Activated CD4-positive, alpha-beta T cell treated with anti-CD3 and anti-CD28 coated beads for 4 hours (primary cell): ENCODE data around the gene TNP2.

Source experiments
- DNase-seq, 2 donors: peaks; one replicate each; pipeline ENCODE4 v3.0.0-alpha.2; 2020

The TNP2 gene

GRCh38 chr16:11255737-11256660, 13.1 kb downstream of the TNP2 start, which contains the start of gene SOCS1:
Gene SOCS1, minus strand, starts transcription at chr16:11256204. Its CDS starts 726 bp downstream, at chr16:11255478.
- peak; percentile 85 to 90 for DNase-seq

- peak; percentile 59 to 64 for DNase-seq
Observed at GRCh38 chr16:11254913-11255736, 14.0 kb downstream of the TNP2 start.

GRCh38 chr16:11253995-11254912, 14.9 kb downstream of the TNP2 start:
- peak in 1 of 2 donors; percentile 39 for DNase-seq

- DNase-seq: peak; percentile 43 to 53
Observed at GRCh38 chr16:11253009-11253994, 15.8 kb downstream of the TNP2 start.

- DNase-seq: no peak
Observed at GRCh38 chr16:11252482-11252931, 16.6 kb downstream of the TNP2 start.

- peak; percentile 85 to 87 for DNase-seq
Observed at GRCh38 chr16:11251525-11252481, 17.3 kb downstream of the TNP2 start.

GRCh38 chr16:11250786-11251524, 18.2 kb downstream of the TNP2 start:
- no peak for DNase-seq

GRCh38 chr16:11250091-11250785, 18.9 kb downstream of the TNP2 start:
- no peak for DNase-seq

GRCh38 chr16:11249233-11250061, 19.7 kb downstream of the TNP2 start:
- DNase-seq: no peak

- no peak for DNase-seq
Observed at GRCh38 chr16:11248133-11248532, 21.0 kb downstream of the TNP2 start.

GRCh38 chr16:11245988-11246387, 23.1 kb downstream of the TNP2 start:
- DNase-seq: no peak

- no peak for DNase-seq
Observed at GRCh38 chr16:11245222-11245737, 23.8 kb downstream of the TNP2 start.

GRCh38 chr16:11242658-11243057, 26.5 kb downstream of the TNP2 start:
- no peak for DNase-seq

- no peak for DNase-seq
Observed at GRCh38 chr16:11241480-11242204, 27.5 kb downstream of the TNP2 start.

- DNase-seq: no peak
Observed at GRCh38 chr16:11240636-11241473, 28.3 kb downstream of the TNP2 start.
